ENCODE results near the gene EVC. TPM values are rescaled to one million over a fixed set of nuclear protein-coding genes. Genes with fewer than 3 reads are reported as not detected.

Gene EVC
- total RNA-seq, 2 donors from 2014 or later, result 0.14 to 1.4 TPM

- ATAC-seq (no peak), DNase-seq (ENCODE audit: low spot score in 2 of 2) (no peak)
- H3K9me3 Mint-ChIP-seq, result peaks cover 0 to 4% of the 10 kb centered on the region in 2 donors
- no peaks in the 10 kb centered on the region for H3K36me3 Mint-ChIP-seq
- H3K27ac Mint-ChIP-seq, result no peak overlapping the region
Measured at GRCh38 chr4:5757536-5757935, 46.5 kb downstream of the EVC start.

- Mint-ChIP-seq H3K9me3 (peaks cover 0 to 4% of the 10 kb centered on the region in 2 donors), H3K27ac (no peak overlapping the region), H3K36me3 (no peaks in the 10 kb centered on the region)
- DNase-seq (ENCODE audit: low spot score in 2 of 2) (no peak), ATAC-seq (no peak)
Measured at GRCh38 chr4:5757954-5758353, 47.0 kb downstream of the EVC start.

GRCh38 chr4:5758741-5759140 lies 47.7 kb downstream of the EVC start:
- H3K9me3 Mint-ChIP-seq, result peaks cover 0 to 4% of the 10 kb centered on the region in 2 donors
- DNase-seq (ENCODE audit: low spot score in 2 of 2), result peak in 1 of 2 donors; percentile 34
- H3K36me3 Mint-ChIP-seq, result no peaks in the 10 kb centered on the region
- ATAC-seq, result peak; percentile 97
- H3K27ac Mint-ChIP-seq, result no peak overlapping the region

- H3K27ac Mint-ChIP-seq, result no peak overlapping the region
- no peak for DNase-seq (ENCODE audit: low spot score in 2 of 2)
- ATAC-seq, result no peak
Measured at GRCh38 chr4:5759236-5760075, 48.5 kb downstream of the EVC start.

GRCh38 chr4:5760246-5760645 lies 49.2 kb downstream of the EVC start:
- DNase-seq (ENCODE audit: low spot score in 2 of 2) (no peak), ATAC-seq (no peak)
- Mint-ChIP-seq H3K9me3 (peaks cover 0 to 4% of the 10 kb centered on the region in 2 donors), H3K27ac (no peak overlapping the region), H3K36me3 (no peaks in the 10 kb centered on the region)

More at GRCh38 chr4:5759236-5760075, 48.5 kb downstream of the EVC start:
- Mint-ChIP-seq H3K9me3 (peaks cover 0 to 4% of the 10 kb centered on the region in 2 donors), H3K36me3 (no peaks in the 10 kb centered on the region)

GRCh38 chr4:5760936-5761480 lies 50.0 kb downstream of the EVC start:
- ATAC-seq, result no peak
- Mint-ChIP-seq H3K36me3 (no peaks in the 10 kb centered on the region), H3K9me3 (peaks cover 0 to 4% of the 10 kb centered on the region in 2 donors), H3K27ac (no peak overlapping the region)
- DNase-seq (ENCODE audit: low spot score in 2 of 2), result no peak

GRCh38 chr4:5770051-5770450 lies 59.0 kb downstream of the EVC start:
- ATAC-seq, result no peak
- Mint-ChIP-seq H3K36me3 (peaks cover 4 to 7% of the 10 kb centered on the region in 2 donors), H3K9me3 (peaks cover 8 to 17% of the 10 kb centered on the region in 2 donors), H3K27ac (no peak overlapping the region)
- DNase-seq (ENCODE audit: low spot score in 2 of 2), result no peak

GRCh38 chr4:5772528-5773270 lies 61.7 kb downstream of the EVC start:
- H3K9me3 Mint-ChIP-seq, result peaks cover 13 to 22% of the 10 kb centered on the region in 2 donors
- ATAC-seq (no peak), DNase-seq (ENCODE audit: low spot score in 2 of 2) (no peak)
- peaks cover 6 to 9% of the 10 kb centered on the region in 2 donors for H3K36me3 Mint-ChIP-seq
- no peak overlapping the region for H3K27ac Mint-ChIP-seq

GRCh38 chr4:5773271-5773555 lies 62.2 kb downstream of the EVC start:
- Mint-ChIP-seq H3K27ac (peak overlapping the region in 1 of 2 donors; percentile 21), H3K9me3 (peaks cover 9 to 18% of the 10 kb centered on the region in 2 donors), H3K36me3 (peaks cover 1 to 9% of the 10 kb centered on the region in 2 donors)
- ATAC-seq (no peak), DNase-seq (ENCODE audit: low spot score in 2 of 2) (no peak)

GRCh38 chr4:5774416-5775036 lies 63.5 kb downstream of the EVC start:
- peaks cover 9 to 14% of the 10 kb centered on the region in 2 donors for H3K9me3 Mint-ChIP-seq
- H3K27ac Mint-ChIP-seq, result no peak overlapping the region
- ATAC-seq, result no peak

GRCh38 chr4:5776510-5776909 lies 65.5 kb downstream of the EVC start:
- DNase-seq (ENCODE audit: low spot score in 2 of 2) (no peak), ATAC-seq (no peak)
- H3K36me3 Mint-ChIP-seq, result peaks cover 0 to 10% of the 10 kb centered on the region in 2 donors
- peaks cover 13 to 20% of the 10 kb centered on the region in 2 donors for H3K9me3 Mint-ChIP-seq
- no peak overlapping the region for H3K27ac Mint-ChIP-seq

More at GRCh38 chr4:5774416-5775036, 63.5 kb downstream of the EVC start:
- H3K36me3 Mint-ChIP-seq, result peaks cover 0 to 5% of the 10 kb centered on the region in 2 donors
- no peak for DNase-seq (ENCODE audit: low spot score in 2 of 2)

GRCh38 chr4:5780831-5781480 lies 70.0 kb downstream of the EVC start:
- Mint-ChIP-seq H3K36me3 (peaks cover 0 to 10% of the 10 kb centered on the region in 2 donors), H3K27ac (no peak overlapping the region), H3K9me3 (peaks cover 9 to 11% of the 10 kb centered on the region in 2 donors)
- DNase-seq (ENCODE audit: low spot score in 2 of 2) (no peak), ATAC-seq (no peak)

- no peak overlapping the region for H3K27ac Mint-ChIP-seq
- DNase-seq (ENCODE audit: low spot score in 2 of 2) (no peak), ATAC-seq (no peak)
- H3K9me3 Mint-ChIP-seq, result peaks cover 5 to 6% of the 10 kb centered on the region in 2 donors
- peaks cover 0 to 7% of the 10 kb centered on the region in 2 donors for H3K36me3 Mint-ChIP-seq
Measured at GRCh38 chr4:5781691-5782090, 70.7 kb downstream of the EVC start.

GRCh38 chr4:5782829-5783476 lies 72.0 kb downstream of the EVC start:
- no peak for ATAC-seq
- Mint-ChIP-seq H3K27ac (no peak overlapping the region), H3K9me3 (peaks cover 4 to 5% of the 10 kb centered on the region in 2 donors), H3K36me3 (peaks cover 0 to 5% of the 10 kb centered on the region in 2 donors)
- DNase-seq (ENCODE audit: low spot score in 2 of 2), result no peak

GRCh38 chr4:5783486-5783885 lies 72.5 kb downstream of the EVC start:
- peaks cover 0 to 5% of the 10 kb centered on the region in 2 donors for H3K36me3 Mint-ChIP-seq
- H3K27ac Mint-ChIP-seq, result no peak overlapping the region
- DNase-seq (ENCODE audit: low spot score in 2 of 2) (no peak), ATAC-seq (no peak)
- H3K9me3 Mint-ChIP-seq, result peaks cover 4 to 5% of the 10 kb centered on the region in 2 donors

GRCh38 chr4:5784021-5784420 lies 73.0 kb downstream of the EVC start:
- ATAC-seq, result no peak
- no peak for DNase-seq (ENCODE audit: low spot score in 2 of 2)
- peaks cover 0 to 5% of the 10 kb centered on the region in 2 donors for H3K36me3 Mint-ChIP-seq
- H3K27ac Mint-ChIP-seq, result no peak overlapping the region
- H3K9me3 Mint-ChIP-seq, result peaks cover 4 to 5% of the 10 kb centered on the region in 2 donors
